ENCODE data around the gene TMEM14A. TPM values are rescaled to one million over a fixed set of nuclear protein-coding genes. Genes with fewer than 3 reads are reported as not detected.

TMEM14A gene
- polyA plus RNA-seq, 1 experiment: 55.6 TPM

GRCh38 chr6:52644253-52644652 is 26.7 kb upstream of the TMEM14A start:
- CTCF ChIA-PET: interaction anchor here (0.6 kb wide), 1 partner anchor 226 kb away, joined by 3 read pairs; no protein-coding TSS in a partner anchor
- TF ChIP-seq, protein P1, sequence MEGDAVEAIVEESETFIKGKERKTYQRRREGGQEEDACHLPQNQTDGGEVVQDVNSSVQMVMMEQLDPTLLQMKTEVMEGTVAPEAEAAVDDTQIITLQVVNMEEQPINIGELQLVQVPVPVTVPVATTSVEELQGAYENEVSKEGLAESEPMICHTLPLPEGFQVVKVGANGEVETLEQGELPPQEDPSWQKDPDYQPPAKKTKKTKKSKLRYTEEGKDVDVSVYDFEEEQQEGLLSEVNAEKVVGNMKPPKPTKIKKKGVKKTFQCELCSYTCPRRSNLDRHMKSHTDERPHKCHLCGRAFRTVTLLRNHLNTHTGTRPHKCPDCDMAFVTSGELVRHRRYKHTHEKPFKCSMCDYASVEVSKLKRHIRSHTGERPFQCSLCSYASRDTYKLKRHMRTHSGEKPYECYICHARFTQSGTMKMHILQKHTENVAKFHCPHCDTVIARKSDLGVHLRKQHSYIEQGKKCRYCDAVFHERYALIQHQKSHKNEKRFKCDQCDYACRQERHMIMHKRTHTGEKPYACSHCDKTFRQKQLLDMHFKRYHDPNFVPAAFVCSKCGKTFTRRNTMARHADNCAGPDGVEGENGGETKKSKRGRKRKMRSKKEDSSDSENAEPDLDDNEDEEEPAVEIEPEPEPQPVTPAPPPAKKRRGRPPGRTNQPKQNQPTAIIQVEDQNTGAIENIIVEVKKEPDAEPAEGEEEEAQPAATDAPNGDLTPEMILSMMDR (IDR thresholded peaks at IDR 0.05; ENCODE audit: low read depth, low read length): no peak

GRCh38 chr6:52645976-52646375 is 24.9 kb upstream of the TMEM14A start:
- H3K4me3 ChIP-seq (ENCODE audit: low read depth, low read length): no peak overlapping the region
- no peak for DNase-seq (ENCODE audit: low read depth, low spot score)
- ChIA-PET POLR2A (no interaction called here), CTCF (interaction anchor here (1.5 kb wide), 1 partner anchor 11 kb away, joined by 6 read pairs; no protein-coding TSS in a partner anchor)
- no peaks in the 10 kb centered on the region for H3K9me3 ChIP-seq (ENCODE audit: control insufficient read depth, insufficient read depth, low read length)
- H3K27ac ChIP-seq (ENCODE audit: low read depth, low read length): no peak overlapping the region
- H3K27me3 ChIP-seq (ENCODE audit: control insufficient read depth, insufficient read depth, low read length): no peaks in the 10 kb centered on the region
- TF ChIP-seq, protein P1 (IDR thresholded peaks at IDR 0.05; ENCODE audit: low read depth, low read length): no peak

More at GRCh38 chr6:52644253-52644652, 26.7 kb upstream of the TMEM14A start:
- Histone ChIP-seq H3K4me3 (ENCODE audit: low read depth, low read length) (no peak overlapping the region), H3K27me3 (ENCODE audit: control insufficient read depth, insufficient read depth, low read length) (no peaks in the 10 kb centered on the region), H3K27ac (ENCODE audit: low read depth, low read length) (no peak overlapping the region), H3K9me3 (ENCODE audit: control insufficient read depth, insufficient read depth, low read length) (no peaks in the 10 kb centered on the region)
- no peak for DNase-seq (ENCODE audit: low read depth, low spot score)
- POLR2A ChIA-PET: no interaction called here

DNA sequence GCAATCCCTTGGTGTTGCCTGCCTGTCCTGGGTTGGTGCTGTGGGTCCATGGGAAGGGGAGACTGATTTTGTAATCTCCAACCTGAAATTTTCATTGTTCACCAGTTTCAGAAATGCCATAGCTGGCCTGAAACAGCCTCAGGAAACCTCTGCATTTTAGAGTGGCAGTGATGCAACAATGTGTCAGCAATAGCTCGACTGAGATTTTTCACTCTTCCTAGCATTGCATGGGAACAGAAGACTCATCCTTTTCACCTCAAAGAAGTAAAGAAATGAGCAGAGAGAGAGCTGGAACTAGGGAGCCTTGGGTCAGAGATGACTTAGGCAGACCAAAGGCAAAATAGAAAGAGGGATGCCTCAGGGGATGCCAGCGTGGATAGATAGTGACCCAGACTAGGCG is 23.7 kb upstream of the TMEM14A start:
- H3K4me3 ChIP-seq (ENCODE audit: low read depth, low read length): no peak overlapping the region
- CTCF ChIA-PET: interaction anchor here (0.8 to 6.7 kb wide), 3 partner anchors 13 to 71 kb away, joined by 3 to 60 read pairs (median 52); no protein-coding TSS in a partner anchor
- no peaks in the 10 kb centered on the region for H3K27me3 ChIP-seq (ENCODE audit: control insufficient read depth, insufficient read depth, low read length)
- POLR2A ChIA-PET: interaction anchor here (0.5 to 1.0 kb wide), 2 partner anchors 12 to 58 kb away, joined by 3 to 4 read pairs; no protein-coding TSS in a partner anchor
- no peak overlapping the region for H3K27ac ChIP-seq (ENCODE audit: low read depth, low read length)
- TF ChIP-seq, protein P1 (IDR thresholded peaks at IDR 0.05; ENCODE audit: low read depth, low read length): no peak
- no peaks in the 10 kb centered on the region for H3K9me3 ChIP-seq (ENCODE audit: control insufficient read depth, insufficient read depth, low read length)
- DNase-seq (ENCODE audit: low read depth, low spot score): no peak

DNA sequence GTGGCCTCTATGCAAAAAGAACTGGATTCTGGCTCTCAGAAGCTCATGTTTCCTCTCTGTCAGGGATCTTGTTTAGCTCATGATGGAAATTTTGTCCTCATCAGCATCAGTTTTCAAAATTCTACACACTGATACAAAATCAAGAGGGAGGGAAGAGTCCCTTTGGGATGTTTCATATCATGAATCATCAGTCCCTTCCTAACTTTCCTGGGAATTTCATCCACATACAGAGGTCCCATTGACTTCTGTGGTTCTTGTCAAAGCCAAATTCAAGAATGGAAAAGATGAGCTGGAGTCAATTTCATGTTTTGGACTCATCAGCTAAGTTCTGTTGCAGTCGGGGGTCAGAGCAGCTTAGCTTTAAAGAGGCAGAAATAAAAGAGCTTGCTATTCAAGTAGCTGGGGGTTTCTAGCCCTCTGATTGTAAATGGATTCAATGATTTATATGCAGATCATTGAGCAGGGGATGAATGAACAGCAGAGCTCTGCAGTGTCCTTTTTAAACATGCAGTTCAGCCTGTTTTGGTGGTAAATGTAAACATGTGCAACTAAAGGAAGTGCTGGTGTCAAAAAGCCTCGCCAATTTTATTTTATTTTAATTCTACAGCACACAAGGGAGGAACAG is 21.3 kb upstream of the TMEM14A start:
- H3K4me3 ChIP-seq (ENCODE audit: low read depth, low read length): no peak overlapping the region
- no peaks in the 10 kb centered on the region for H3K27me3 ChIP-seq (ENCODE audit: control insufficient read depth, insufficient read depth, low read length)
- no peak overlapping the region for H3K27ac ChIP-seq (ENCODE audit: low read depth, low read length)
- POLR2A ChIA-PET: no interaction called here
- no peak for DNase-seq (ENCODE audit: low read depth, low spot score)
- CTCF ChIA-PET: interaction anchor here (0.6 to 6.7 kb wide), 8 partner anchors 9 to 249 kb away, joined by 3 to 89 read pairs (median 36); partner anchors contain the start of genes EFHC1 and TRAM2
- no peaks in the 10 kb centered on the region for H3K9me3 ChIP-seq (ENCODE audit: control insufficient read depth, insufficient read depth, low read length)
- TF ChIP-seq, protein P1 (IDR thresholded peaks at IDR 0.05; ENCODE audit: low read depth, low read length): no peak

DNA sequence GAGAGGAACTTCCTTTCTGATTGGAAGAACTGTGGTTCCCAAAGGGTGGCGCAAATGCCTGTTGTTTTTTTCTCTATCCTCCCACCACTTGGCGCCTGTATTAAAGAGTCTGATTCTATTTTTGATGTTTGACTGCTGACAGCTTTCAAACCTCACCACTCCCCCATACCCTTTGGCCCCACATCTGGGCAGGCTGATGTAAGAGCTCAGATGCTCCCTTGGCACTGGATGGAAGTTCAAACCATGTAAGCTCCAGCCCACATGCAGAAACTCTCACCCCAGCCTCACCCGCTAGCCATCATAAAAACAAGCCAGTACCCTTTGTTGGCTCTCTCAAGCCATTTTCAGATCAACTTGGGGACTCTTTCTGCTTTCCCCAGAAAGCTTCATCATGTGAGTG is 20.0 kb upstream of the TMEM14A start:
- Histone ChIP-seq H3K27me3 (ENCODE audit: control insufficient read depth, insufficient read depth, low read length) (no peaks in the 10 kb centered on the region), H3K4me3 (ENCODE audit: low read depth, low read length) (no peak overlapping the region), H3K27ac (ENCODE audit: low read depth, low read length) (no peak overlapping the region), H3K9me3 (ENCODE audit: control insufficient read depth, insufficient read depth, low read length) (no peaks in the 10 kb centered on the region)
- TF ChIP-seq, protein P1 (IDR thresholded peaks at IDR 0.05; ENCODE audit: low read depth, low read length): no peak
- POLR2A ChIA-PET: interaction anchor here (0.6 kb wide), 1 partner anchor 67 kb away, joined by 3 read pairs; no protein-coding TSS in a partner anchor
- CTCF ChIA-PET: interaction anchor here (0.7 to 6.7 kb wide), 27 partner anchors 10 to 1297 kb away, joined by 3 to 89 read pairs (median 7); partner anchors contain the start of genes EFHC1 and TRAM2
- DNase-seq (ENCODE audit: low read depth, low spot score): no peak
